ENCODE measurements around the gene GANC. TPM values are rescaled to one million over a fixed set of nuclear protein-coding genes. Genes with fewer than 3 reads are reported as not detected.

The GANC gene
- polyA plus RNA-seq, 3 donors, result 14.5 to 24.4 (median 21.1) TPM

DNA sequence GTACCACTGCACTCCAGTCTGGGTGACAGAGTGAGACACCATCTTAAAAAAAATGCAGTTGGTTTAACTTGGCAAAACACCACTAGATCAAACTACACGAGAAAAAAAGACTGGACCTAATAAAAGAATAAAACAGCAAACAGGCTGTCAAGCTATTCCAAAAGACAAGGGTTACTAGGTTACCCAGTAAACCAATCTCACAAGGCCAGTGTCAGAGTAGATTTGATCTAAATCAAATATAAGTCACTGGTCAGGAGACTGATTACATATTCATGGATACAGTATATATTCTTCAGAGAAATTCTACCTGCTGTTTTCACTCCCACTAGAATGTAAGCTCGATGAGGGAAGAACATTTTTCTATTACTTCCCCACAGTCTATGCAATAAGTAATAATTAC is 2.5 kb upstream of the GANC start:
- Mint-ChIP-seq H3K4me1 (peaks cover 25% of the 10 kb centered on the region), H3K27ac (no peak overlapping the region), H3K36me3 (peaks cover 17 to 48% of the 10 kb centered on the region in 2 donors), H3K4me3 (no peak overlapping the region), H3K9me3 (peaks cover 0 to 2% (median 0%) of the 10 kb centered on the region in 7 donors), H3K27me3 (ENCODE audit: low read depth in 3 of 3) (no peaks in the 10 kb centered on the region)
- Histone ChIP-seq H2AFZ (ENCODE audit: insufficient read depth, low read depth, low read length, poor library complexity, severe bottlenecking) (no peak overlapping the region), H3K4me2 (replicated peaks; ENCODE audit: extremely low read depth, low read length, poor library complexity, severe bottlenecking) (no peak overlapping the region), H3K9me3 (replicated peaks in 1 of 2; ENCODE audit: control insufficient read depth in 1 of 2, insufficient read depth in 1 of 2, low read length in 2 of 2) (no peaks in the 10 kb centered on the region), H3K79me2 (ENCODE audit: insufficient read depth, low read length) (peaks cover 72% of the 10 kb centered on the region), H3K9ac (ENCODE audit: insufficient read depth, low read length, poor library complexity, severe bottlenecking) (no peak overlapping the region), H3K4me3 (replicated peaks in 1 of 3; ENCODE audit: low read depth in 2 of 3, low read length in 3 of 3) (no peak overlapping the region), H3K36me3 (replicated peaks in 1 of 2; ENCODE audit: control insufficient read depth in 1 of 2, insufficient read depth in 2 of 2, low read length in 2 of 2) (peaks cover 35 to 49% of the 10 kb centered on the region in 2 donors), H3K4me1 (ENCODE audit: control insufficient read depth in 1 of 2, insufficient read depth in 2 of 2, low read length in 2 of 2) (peaks cover 23 to 35% of the 10 kb centered on the region in 2 donors), H3K27me3 (ENCODE audit: control insufficient read depth in 2 of 2, insufficient read depth in 2 of 2, low read length in 2 of 2) (no peaks in the 10 kb centered on the region), H3K27ac (ENCODE audit: low read depth in 1 of 2, low read length in 2 of 2) (peak overlapping the region in 1 of 2 donors; percentile 17), H4K20me1 (ENCODE audit: insufficient read depth, low read length) (peaks cover 65% of the 10 kb centered on the region)
- TF ChIP-seq, protein P1, sequence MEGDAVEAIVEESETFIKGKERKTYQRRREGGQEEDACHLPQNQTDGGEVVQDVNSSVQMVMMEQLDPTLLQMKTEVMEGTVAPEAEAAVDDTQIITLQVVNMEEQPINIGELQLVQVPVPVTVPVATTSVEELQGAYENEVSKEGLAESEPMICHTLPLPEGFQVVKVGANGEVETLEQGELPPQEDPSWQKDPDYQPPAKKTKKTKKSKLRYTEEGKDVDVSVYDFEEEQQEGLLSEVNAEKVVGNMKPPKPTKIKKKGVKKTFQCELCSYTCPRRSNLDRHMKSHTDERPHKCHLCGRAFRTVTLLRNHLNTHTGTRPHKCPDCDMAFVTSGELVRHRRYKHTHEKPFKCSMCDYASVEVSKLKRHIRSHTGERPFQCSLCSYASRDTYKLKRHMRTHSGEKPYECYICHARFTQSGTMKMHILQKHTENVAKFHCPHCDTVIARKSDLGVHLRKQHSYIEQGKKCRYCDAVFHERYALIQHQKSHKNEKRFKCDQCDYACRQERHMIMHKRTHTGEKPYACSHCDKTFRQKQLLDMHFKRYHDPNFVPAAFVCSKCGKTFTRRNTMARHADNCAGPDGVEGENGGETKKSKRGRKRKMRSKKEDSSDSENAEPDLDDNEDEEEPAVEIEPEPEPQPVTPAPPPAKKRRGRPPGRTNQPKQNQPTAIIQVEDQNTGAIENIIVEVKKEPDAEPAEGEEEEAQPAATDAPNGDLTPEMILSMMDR (IDR thresholded peaks at IDR 0.05), result no peak
- no CpG with 5 or more reads among the region's 2 CpGs for WGBS (ENCODE audit: insufficient coverage)
- DNase-seq, result no peak
- intact Hi-C loops (cut with micrococcal nuclease), result loop anchor here in 1 of 2 donors (10.0 kb wide), 1 partner anchor 204 kb away; no protein-coding TSS in a partner anchor

DNA sequence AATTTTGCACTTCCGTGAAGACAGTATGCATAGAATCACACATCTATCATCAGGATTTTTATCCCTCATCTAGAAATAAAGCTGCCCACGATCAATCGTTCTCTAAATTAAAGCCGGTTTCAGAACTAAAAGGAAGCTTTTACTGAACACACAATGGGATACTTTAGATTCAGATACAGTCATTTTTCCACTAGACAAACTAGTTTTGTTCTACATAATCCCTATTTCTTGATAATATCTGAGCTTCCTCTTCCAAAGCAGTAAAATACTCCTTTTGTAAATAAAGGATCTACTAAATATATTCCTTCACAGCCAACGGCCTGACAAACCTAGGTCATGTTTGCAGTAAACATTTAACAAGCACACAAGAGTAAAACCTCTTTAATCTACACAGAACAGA is 2.0 kb upstream of the GANC start:
- no peak overlapping the region for H3K4me3 Mint-ChIP-seq
- H3K27me3 Mint-ChIP-seq (ENCODE audit: low read depth in 3 of 3), result no peaks in the 10 kb centered on the region
- Histone ChIP-seq H3K36me3 (replicated peaks in 1 of 2; ENCODE audit: control insufficient read depth in 1 of 2, insufficient read depth in 2 of 2, low read length in 2 of 2) (peaks cover 30 to 45% of the 10 kb centered on the region in 2 donors), H3K9ac (ENCODE audit: insufficient read depth, low read length, poor library complexity, severe bottlenecking) (no peak overlapping the region), H3K4me1 (ENCODE audit: control insufficient read depth in 1 of 2, insufficient read depth in 2 of 2, low read length in 2 of 2) (peaks cover 27 to 40% of the 10 kb centered on the region in 2 donors), H3K4me3 (replicated peaks in 1 of 3; ENCODE audit: low read depth in 2 of 3, low read length in 3 of 3) (no peak overlapping the region), H4K20me1 (ENCODE audit: insufficient read depth, low read length) (peaks cover 62% of the 10 kb centered on the region), H3K27me3 (ENCODE audit: control insufficient read depth in 2 of 2, insufficient read depth in 2 of 2, low read length in 2 of 2) (no peaks in the 10 kb centered on the region), H3K79me2 (ENCODE audit: insufficient read depth, low read length) (peaks cover 73% of the 10 kb centered on the region), H3K4me2 (replicated peaks; ENCODE audit: extremely low read depth, low read length, poor library complexity, severe bottlenecking) (no peak overlapping the region), H3K9me3 (replicated peaks in 1 of 2; ENCODE audit: control insufficient read depth in 1 of 2, insufficient read depth in 1 of 2, low read length in 2 of 2) (no peaks in the 10 kb centered on the region), H2AFZ (ENCODE audit: insufficient read depth, low read depth, low read length, poor library complexity, severe bottlenecking) (no peak overlapping the region), H3K27ac (ENCODE audit: low read depth in 1 of 2, low read length in 2 of 2) (peak overlapping the region in 1 of 2 donors; percentile 17)
- H3K4me1 Mint-ChIP-seq, result peaks cover 29% of the 10 kb centered on the region
- H3K36me3 Mint-ChIP-seq, result peaks cover 13 to 43% of the 10 kb centered on the region in 2 donors
- no peak overlapping the region for H3K27ac Mint-ChIP-seq
- H3K9me3 Mint-ChIP-seq, result peaks cover 0 to 2% (median 0%) of the 10 kb centered on the region in 7 donors
- TF ChIP-seq, protein P1 (IDR thresholded peaks at IDR 0.05), result no peak
- intact Hi-C loops (cut with micrococcal nuclease), result loop anchor here in 1 of 2 donors (10.0 kb wide), 1 partner anchor 204 kb away; no protein-coding TSS in a partner anchor
- no peak for DNase-seq
- WGBS (ENCODE audit: insufficient coverage), result 69% methylated on average over 2 of the region's 5 CpGs

Measured in CD14-positive monocyte (primary cell).